HG03457 (cell line): ENCODE results near the gene NEK1.
A peak's percentile ranks its signal among the peaks of the same experiment; 100 is the strongest.
"Not testable (repeated sequence)": the region's sequence is repeated elsewhere in the genome, so short reads cannot be mapped to it uniquely, and the experiment has no call there.

Source experiments
- ATAC-seq: cut with Tn5 transposase; IDR thresholded peaks from one replicate; pipeline ENCODE4 v1.9.1; 2021; ENCODE audit warnings: moderate number of reproducible peaks; ENCODE audit not compliant: unreplicated experiment

NEK1 gene

DNA sequence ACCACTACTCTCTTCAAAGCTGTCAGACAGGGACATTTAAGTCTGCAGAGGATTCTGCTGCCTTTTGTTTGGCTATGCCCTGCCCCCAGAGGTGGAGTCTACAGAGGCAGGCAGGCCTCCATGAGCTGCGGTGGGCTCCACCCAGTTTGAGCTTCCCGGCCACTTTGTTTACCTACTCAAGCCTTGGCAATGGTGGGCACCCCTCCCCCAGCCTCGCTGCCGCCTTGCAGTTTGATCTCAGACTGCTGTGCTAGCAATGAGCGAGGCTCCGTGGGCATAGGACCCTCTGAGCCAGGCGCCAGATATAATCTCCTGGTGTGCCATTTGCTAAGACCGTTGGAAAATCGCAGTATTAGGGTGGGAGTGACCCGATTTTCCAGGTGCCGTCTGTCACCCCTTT lies 112.5 kb downstream of the NEK1 start:
- ATAC-seq: not testable (repeated sequence)

DNA sequence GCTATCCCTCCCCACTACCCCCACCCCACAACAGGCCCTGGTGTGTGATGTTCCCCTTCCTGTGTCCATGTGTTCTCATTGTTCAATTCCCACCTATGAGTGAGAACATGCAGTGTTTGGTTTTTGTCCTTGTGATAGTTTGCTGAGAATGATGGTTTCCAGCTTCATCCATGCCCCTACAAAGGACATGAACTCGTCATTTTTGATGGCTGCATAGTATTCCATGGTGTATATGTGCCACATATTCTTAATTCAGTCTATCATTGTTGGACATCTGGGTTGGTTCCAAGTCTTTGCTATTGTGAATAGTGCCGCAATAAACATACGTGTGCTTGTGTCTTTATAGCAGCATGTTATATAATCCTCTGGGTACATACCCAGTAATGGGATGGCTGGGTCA lies 118.1 kb downstream of the NEK1 start:
- ATAC-seq: not testable (repeated sequence)

DNA sequence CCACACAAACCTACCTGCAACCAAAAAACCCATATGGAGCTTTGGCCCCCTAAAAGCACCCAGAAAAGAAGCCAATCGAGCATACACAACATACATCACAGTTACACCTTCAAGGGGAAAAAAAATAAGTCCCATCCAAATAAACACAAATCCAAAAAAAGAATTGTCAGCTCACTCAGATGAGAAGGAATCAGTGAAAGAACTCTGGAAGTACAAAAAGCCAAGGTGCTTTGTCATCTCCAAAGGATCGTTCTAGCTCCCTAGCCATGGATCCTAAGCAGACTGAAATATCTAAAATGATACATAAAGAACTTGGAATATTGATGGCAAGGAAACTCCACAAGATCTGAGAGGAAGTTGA lies 119.2 kb downstream of the NEK1 start:
- no peak for ATAC-seq

DNA sequence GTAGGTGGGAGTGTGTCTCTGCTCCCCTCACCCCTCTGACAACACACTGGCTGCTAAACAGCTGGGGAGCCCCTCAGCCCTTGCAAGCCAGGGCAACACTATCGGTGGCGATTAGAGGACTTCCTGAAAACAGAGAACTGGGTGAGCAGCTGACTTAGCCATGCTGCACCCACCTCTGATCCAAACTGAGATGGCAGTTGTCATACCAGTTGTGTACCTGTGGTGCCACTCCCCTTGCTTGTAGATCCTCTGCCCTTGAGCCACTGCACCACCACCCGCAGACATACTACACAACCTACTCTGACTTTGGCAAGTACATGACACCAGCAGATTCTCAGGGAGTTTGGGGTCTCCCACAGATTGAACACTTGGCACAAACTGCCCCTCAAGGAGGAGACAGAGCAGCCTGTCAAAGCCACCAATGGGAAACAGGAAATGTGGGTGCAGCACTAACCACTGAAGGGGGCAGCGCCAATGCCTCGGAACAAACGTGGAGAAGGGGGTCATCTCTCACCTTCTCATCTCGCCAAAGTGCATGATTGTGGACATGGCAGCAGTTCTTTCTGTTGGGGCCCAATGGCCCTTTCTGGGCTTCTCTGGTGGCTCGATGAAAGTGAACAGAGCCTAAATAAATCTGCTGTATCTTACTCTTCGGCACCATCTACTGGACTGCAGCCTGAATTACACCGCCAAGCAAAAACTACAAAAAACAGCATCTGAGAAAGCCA lies 119.8 kb downstream of the NEK1 start:
- no peak for ATAC-seq

DNA sequence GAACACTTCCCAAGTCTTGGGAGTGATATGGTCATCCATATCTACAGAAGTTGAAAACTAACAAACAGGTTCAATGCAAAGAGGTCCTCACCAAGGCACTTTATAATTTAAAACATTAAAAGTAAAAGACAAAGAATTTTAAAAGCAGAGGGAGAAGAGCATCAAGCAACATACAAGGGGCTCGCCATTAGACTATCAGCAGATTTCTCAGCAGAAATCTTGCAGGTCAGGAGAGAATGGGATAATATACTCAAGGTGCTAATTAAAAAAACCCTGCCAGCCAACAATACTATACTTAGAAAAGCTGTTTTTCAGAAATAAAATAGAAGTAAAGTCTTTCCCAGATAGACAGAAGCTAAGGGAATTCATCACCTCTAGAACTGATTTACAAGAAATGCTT lies 121.2 kb downstream of the NEK1 start:
- no peak for ATAC-seq

DNA sequence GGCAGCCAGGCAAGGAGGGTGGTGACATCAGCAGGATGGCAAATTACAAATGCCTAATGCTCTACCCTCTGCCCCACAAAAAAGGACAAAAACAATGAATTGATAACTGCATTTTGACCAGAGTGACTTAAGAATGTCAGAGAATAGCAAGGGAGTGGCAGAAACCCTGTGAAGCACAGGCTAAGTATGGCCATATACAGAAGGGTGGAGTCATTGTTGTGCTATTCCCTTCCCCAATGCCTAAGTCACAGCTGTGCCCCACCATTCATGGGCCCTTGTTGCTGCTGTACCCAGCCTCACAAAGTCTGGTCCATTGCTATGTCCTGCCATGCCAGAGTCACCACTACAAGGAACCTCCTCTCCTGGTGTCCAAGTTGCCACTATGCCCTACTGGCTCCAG lies 123.1 kb downstream of the NEK1 start:
- no peak for ATAC-seq

DNA sequence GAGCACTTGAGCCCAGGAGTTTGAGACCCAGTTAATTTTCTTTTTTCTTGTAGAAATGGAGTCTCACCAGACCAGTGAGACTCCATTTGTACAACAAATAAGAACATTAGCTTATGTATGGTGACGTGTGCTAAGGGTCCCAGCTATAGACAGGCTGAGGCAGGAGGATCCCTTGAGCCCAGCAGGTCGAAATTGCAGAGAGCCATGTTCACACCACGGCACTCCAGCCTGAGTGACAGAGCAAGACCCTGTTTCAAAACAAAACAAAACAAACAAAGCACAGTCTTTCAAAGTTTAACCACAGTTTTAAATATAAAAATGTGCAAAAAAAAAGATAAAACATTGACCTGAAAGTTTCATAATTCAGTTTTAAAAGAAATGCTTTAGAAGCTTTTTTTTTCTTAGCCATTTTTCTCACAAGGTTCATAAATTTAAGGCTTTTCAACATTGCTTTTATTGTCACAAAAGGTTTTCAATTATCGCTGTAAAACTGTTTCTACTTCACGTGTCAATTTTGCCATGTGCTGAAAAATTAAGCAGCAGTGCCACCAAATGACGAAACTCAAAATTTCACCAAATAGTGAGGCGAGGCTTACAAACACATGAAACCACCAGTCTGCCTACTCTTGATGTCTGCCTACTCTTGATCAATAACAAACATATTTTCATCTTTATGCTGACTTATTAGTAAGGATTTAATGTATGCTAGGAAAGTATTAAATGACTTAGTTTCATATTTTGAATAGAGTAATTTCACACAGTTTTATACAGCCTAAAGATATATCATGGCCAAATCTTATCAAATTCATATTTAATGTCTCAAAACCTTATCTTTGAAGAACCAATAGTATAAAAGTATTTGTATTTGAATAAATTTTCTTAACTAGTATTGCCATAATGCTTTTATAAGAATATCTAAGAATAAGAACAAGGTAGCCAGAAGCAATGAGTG lies 126.3 kb downstream of the NEK1 start:
- ATAC-seq: no peak

DNA sequence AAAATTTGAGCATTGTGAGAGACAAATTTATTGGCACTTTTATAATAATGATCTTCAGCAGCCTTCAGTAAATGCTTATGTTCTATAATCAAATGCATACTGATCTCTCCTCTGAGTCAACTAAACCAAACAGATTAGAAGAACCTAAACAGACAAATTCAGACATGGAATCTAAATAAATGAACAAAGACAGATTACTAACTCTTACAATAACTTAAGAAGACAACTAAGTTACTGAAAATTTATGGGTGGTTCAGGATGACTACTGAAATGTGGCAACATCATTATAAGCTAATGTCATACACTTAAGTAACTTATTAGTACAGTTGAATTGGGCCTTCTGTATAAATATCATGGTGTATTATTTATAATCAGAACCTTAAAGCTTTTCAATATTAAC lies 127.3 kb downstream of the NEK1 start:
- ATAC-seq: no peak

DNA sequence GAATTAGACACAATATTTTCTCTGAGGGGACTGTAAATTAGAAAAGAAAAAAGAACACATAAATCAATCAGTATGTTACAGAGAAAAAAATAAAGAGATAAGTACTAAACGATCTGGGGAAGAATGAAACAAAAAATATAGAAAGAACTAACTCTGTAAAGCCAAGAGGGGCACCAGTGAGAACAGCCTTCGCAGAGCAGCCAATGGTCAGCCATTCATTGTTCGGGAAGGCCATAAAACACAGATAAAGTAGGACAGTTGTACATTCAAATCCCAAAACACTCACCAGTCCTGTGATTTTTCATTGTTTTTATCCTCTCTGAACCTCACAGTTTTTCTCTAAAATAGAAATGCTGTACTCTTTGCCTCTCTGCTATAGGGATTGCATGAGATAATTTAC lies 127.9 kb downstream of the NEK1 start:
- ATAC-seq: no peak

DNA sequence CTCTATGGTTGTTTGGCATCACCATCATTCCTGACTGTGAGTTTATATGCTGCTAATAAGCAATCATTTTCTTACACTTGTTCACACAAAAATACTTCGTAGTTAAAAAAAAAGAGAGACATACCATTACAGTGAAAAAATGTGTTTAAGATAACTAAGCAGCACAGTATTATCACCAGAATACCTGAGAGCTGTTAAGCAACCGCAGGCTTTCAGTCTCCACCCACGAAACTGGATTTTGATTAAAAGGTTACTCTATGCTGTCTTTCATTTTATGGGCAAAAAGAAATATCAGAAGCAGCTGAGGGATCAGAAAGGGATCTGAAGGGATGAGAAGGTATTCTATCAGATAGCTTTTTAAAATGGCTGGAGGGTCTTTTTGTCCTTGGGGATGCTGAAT lies 148.3 kb downstream of the NEK1 start:
- no peak for ATAC-seq

DNA sequence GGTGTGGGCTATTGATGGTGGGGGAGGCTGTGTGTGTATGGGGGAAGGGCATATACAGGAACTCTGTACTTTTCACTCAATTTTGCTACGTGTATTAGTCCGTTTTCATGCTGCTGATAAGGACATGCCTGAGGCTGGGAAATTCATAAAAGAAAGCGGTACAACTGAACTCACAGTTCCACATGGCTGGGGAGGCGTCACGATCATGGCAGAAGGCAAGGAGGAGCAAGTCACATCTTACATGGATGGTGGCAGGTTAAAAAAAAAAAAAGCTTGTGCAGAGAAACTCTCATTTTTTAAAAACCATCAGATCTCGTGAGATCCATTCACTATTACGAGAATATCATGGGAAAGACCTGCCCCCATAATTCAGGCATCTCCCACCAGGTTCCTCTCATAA lies 152.3 kb downstream of the NEK1 start:
- ATAC-seq: no peak

DNA sequence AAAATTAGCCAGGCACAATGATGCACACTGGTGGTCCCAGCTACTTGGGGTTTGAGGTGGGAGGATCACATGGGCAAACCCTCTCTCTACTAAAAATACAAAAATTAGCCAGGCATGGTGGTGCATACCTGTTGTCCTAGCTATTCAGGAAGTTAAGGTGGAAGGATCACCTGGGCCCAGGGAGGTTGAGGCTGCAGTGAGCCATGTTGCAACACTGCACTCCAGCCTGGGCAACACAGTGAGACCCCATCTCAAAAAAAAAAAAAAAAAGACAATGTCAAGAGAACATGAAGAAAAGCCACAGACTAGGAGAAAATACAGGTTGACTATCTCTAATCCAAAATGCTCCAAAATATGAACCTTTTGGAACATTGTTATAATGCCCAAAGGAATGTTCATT lies 153.8 kb downstream of the NEK1 start:
- ATAC-seq: no peak

DNA sequence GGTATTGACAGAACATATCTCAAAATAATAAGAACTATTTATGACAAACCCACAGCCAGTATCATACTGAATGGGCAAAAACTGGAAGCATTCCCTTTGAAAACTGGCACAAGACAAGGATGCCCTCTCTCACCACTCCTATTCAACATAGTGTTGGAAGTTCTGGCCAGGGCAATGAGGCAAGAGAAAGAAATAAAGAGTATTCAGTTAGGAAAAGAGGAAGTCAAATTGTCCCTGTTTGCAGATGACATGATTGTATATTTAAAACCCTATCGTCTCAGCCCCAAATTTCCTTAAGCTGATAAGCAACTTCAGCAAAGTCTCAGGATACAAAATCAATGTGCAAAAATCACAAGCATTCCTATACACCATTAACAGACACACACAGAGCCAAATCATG lies 159.7 kb downstream of the NEK1 start:
- ATAC-seq: not testable (repeated sequence)

DNA sequence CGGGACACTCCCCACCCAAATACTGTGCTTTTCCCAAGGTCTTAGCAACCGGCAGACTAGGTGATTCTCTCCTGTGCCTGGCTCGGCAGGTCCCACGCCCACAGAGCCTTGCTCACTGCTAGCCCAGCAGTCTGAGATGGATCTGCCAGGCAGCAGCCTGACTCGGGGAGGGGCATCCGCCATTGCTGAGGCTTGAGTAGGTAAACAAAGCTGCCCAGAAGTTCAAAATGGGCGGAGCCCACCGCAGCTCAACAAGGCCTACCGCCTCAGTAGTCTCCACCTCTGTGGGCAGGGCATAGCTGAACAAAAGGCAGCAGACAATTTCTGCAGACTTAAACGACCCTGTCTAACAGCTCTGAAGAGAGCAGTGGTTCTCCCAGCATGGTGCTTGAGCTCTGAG lies 163.4 kb downstream of the NEK1 start:
- not testable (repeated sequence) for ATAC-seq

DNA sequence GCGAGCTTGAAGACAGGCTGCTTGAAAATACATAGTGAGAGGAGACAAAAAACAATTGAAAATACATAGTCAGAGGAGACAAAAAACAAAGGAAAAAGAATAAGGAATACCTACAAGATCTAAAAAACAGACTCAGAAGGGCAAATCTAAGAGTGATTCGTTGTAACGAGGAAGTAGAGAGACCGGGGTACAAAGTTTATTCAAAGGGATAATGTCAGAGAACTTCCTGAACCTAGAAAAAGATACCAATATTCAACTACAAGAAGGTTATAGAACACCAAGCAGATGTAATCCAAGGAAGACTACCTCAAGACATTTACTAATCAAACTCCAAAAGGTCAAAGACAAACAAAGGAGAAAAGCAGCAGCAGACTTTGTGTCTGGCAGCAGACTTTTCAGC lies 165.6 kb downstream of the NEK1 start:
- ATAC-seq: no peak

DNA sequence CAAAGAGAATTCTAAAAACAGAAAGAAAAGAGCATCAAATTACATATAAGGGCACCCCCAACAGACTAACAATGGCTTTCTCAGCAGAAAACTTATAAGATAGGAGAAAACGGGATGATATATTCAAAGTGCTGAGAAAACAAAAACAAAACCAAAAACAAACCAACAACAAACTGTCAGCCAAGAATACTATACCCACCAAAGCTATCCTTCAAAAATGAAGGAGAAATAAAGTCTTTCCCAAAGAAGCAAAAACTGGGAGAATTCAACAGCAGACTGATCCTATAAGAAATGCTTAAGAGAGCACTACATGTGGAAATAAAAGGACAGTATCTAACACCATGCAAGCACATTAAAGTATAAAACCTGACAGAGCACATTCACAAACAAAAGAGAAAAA lies 168.6 kb downstream of the NEK1 start:
- no peak for ATAC-seq

DNA sequence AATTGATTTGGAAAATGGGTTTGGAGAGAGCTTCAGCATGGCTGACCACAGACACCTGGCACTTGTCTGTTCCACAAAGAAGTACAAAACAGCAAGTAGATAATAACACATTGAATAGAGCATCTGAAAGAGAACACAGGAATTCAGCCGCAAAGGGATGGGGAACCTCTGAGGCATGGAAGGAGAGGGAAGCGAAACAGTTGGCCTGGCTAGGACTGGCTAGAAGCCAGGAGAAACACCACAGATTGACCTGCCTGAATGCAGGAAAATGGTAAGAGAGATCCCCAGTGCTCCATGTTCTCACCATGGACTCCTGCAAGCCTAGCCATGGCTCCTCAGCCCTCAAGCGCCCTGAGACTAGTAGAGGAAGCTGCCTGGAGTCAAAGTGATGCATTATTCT lies 171.9 kb downstream of the NEK1 start:
- ATAC-seq: no peak

DNA sequence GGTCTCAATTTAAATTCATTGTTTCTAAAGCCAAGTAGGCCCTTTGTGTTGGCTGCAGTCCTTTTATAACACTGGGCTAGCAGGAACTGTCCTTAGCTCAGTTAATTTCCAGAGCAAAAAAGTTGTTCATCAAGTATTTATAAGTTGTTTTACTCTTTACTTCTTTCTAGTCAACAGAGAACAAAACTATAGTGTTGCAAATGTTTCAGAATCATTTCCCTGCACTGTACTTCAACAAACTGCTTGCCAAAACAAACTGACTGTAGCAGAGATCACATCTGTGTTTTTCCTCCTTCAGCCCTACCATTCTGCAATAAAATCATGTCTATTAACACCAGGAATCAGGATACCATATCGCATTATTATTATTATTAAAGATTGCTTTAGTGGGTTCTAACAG lies 173.1 kb downstream of the NEK1 start:
- ATAC-seq: no peak

DNA sequence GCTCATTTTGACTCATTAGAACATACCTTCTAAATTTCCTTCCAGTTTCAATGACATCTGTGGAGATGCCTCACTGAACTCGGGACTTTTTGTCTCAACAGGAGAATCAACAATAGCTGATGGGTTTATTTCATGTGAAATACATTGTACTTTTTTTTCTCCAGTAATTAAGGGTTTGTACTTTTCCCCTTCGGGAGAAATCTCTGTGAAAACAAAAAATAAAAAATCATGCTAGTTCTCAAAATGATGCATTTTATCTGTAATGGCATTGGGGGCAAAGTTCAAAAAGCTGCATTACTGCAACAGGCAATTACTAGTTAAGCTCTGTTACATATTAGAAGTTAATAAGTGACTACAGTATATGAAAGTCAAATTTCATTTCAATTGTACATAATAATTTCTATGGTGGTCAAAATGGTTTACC lies 174.3 kb downstream of the NEK1 start:
- ATAC-seq: peak; percentile 33

DNA sequence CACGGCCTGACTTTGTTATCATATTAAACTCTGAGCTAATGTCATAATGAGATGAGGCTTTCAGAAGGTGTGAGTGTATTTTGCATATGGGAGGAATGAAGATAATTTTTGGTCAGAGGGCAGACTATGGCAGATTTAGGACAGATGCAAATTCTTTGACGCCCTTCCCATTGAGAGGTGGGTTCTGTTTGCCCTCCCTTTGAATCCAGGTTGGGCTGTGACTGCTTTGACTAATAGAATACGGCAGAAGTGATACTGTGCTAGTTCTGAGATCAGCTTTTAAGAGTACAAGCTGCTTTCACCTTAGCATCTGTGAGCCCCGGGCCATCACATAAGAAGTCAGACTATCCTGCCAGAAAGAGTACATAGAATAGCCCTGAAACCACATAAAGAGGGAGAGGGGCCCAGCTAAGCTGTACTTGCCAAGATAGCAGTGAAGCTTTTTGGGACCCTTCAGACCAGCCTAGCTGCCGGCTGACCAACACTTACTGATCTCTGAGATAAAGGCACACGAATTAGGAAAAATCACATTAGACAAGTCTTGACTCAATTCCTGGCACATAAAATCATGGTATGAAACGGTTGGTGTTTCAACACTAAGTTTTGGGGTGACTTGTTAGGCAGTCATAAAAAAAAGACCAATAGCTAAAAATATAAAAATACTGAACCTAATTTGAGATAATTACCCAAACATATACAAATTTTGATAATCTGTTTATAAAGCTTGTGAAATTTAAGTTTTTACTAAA lies 174.9 kb downstream of the NEK1 start:
- ATAC-seq: peak; percentile 82

DNA sequence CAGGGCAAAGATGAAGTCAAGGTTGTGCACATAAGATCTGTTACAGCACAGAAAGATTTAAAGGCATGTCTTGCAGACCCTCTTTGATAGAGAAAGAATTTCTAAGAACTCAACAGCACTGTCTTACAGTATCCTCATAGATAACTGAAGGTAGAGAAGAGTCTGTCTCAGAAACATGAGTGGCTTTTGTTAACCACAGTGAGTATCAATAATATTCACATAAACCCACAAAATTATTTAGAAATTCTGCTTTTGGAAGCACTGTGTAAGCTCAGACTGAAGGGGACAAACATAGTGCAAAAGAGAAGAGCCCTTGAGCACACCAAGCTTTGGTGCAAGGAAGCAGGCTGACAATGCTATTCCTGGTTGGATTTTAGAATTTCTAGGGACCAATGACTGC lies 175.6 kb downstream of the NEK1 start:
- ATAC-seq: no peak

DNA sequence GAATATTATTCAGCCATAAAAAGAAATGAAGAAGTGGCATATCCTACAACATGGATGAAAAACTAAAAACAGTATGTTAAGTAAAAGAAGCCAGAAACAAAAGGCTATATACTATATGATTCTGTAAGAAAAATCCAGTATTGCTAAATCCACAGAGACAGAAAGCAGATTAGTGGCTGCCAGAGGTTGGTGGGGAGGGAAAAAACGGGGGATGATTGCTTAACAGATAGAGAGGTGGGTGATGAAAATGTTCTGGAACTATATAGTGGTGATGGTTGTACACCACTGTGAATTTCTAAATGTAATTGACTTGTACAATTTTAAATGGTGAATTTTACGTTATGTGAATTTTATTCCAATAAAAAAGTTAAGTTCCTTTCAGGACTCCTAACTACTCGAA lies 184.0 kb downstream of the NEK1 start:
- ATAC-seq: no peak
